ENCODE measurements around the gene VN1R5.
"Not testable (repeated sequence)": the region's sequence is repeated elsewhere in the genome, so short reads cannot be mapped to it uniquely, and the experiment has no call there.

The VN1R5 gene

DNA sequence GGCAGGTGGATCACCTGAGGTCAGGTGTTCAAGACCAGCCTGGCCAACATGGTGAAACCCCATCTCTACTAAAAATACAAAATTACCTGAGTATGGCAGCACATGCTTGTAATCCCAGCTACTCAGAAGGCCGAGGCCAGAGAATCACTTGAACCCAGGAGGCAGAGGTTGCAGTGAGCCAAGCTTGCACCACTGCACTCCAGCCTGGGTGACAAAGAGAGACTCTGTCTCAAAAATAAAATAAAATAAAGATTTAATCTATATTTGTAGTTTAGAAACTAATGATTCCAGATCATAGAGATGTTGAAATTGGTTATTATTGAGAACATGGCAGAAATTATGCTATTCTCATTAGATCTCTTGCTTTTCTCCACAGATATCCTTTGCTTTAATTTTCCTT lies at the start of gene VN1R5:
VN1R5 (plus strand) TSS at position 301 of the 400 bp plus-strand sequence.
- not testable (repeated sequence) for DNase-seq

DNA sequence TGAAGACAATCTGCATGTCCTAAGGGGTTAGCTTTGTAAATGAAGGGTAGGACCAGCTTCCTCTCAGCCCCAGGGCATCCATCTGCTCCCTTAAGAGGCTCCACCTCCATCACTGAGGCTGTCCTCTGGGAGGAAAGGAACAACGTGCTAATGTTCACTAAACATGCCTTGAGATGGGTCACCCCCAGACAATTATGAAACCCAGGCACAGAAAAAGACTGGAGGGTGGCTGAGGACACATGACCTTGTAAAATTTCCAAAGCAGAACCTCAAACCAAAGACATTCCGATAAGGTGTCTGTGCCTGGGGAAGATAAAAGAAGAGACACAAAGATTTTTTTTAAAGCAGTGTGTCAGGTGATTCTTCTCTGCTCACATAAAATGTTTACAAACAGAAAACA lies 46.5 kb upstream of the VN1R5 start:
- peak in 1 of 2 donors; percentile 31 for DNase-seq

- DNase-seq, result no peak
These were observed 45.9 kb upstream of the VN1R5 start for GRCh38 chr1:247210062-247210375.

GRCh38 chr1:247210376-247211117 lies 45.3 kb upstream of the VN1R5 start:
- DNase-seq, result peak; percentile 93 to 94

GRCh38 chr1:247211339-247211738 lies 44.5 kb upstream of the VN1R5 start:
- DNase-seq, result no peak

DNA sequence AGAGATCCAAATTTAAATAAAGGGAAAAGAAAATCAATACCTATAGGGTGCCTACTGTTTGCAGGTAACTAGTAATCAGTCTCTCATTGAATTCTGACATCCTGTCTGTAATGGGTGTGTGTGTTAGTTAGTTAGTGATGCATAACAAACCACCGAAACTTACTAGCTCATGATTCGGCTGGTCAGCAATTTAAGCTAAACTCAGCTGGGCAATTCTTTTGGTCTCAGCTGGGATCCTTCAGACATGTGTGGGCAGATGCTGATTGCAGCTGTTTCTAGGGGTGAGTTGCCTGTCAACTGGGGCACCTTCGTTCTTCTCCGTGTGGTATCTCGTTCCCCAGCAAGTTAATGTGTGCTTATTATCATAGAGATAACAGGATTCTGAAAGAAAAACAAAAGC lies 43.9 kb upstream of the VN1R5 start:
- DNase-seq, result peak in 1 of 2 donors; percentile 9

DNA sequence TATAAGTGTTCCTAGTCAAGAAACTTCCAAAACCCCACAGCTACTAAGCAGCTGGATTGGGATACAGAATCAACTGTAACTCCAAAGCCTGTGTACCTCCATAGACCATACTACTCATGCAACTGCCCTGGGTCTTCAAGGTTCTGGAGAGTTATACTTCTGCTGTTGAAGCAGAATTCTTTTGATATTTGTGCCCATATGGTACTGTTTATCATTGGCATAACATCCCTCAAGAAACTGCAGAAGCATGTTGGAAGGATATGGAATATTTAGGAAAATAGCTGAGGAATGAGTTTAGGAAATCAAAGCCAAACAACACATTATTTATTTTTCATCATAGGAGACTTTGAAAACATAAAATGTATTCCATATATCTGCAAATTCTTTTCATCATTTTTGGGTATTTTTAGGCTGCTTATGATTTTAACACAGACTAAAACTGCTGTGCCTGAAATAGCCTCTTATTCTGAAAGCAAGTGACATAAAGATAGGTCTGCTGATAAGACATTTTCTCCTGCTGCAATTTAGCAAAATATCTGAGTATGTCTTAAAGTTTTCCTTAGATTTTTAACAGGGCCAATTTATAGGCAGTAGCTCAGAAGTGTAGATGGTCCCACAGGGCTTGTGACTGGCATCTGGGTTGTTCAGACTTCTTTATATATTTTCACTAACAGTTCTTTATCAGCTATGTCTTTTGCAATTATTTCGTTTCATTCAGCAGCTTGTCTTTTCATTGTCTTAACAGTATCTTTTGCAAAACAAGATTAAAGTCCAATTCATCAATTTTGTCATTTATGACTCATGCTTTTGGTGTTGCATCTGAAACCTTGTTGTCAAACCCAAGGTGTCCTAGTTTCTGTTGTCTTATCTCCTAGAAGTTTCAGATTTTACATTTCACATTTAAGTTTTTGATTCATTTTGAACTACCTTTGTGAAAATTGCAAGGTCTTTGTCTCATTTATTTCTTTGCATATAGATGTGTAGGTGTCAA lies 43.0 kb upstream of the VN1R5 start:
- no peak for DNase-seq

- no peak for DNase-seq
These were observed 39.6 kb upstream of the VN1R5 start for GRCh38 chr1:247216261-247216660.

DNA sequence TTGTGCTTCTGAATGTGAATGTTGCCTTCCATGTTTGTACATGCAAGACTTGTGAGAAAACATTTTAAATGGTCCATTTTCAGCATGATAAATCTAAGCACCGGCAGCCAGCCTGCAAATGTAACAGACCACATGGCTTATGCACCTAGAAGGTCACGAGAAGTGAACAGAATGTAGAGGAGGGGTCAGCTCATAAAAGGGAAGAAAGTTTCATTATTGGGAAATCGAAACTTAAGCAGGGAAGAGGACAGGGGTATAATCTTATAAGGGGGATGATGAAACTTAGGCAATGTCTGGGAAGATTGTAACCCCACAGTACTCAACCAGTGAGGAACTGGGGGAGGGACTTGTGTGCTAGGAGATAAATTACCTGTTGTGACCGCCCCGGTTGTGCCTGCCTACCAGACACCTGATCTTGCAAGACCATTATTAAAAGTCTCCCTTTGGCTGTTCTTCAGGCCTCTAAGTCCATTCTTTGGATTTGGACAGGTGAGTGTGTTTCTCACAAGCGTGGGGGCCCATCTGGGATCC lies 37.7 kb upstream of the VN1R5 start:
- DNase-seq, result no peak

- DNase-seq, result not testable (repeated sequence)
These were observed 35.6 kb upstream of the VN1R5 start for GRCh38 chr1:247220280-247220679.

GRCh38 chr1:247222840-247223239 lies 33.0 kb upstream of the VN1R5 start:
- DNase-seq, result no peak

DNA sequence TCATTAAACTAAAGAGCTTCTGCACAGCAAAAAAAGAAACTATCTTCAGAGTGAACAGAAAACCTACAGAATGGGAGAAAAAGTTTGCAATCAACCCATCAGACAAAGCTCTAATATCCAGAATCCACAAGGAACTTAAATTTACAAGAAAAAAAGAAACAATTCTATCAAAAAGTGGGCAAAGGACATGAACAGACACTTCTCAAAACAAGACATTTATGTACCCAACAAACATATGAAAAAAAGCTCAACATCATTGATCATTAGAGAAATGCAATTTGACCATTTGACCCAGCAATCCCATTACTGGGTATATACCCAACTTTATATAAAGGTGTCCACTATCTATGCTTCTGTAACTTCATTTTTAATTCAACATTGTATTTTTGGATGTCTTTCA lies 31.1 kb upstream of the VN1R5 start:
- no peak for DNase-seq

DNA sequence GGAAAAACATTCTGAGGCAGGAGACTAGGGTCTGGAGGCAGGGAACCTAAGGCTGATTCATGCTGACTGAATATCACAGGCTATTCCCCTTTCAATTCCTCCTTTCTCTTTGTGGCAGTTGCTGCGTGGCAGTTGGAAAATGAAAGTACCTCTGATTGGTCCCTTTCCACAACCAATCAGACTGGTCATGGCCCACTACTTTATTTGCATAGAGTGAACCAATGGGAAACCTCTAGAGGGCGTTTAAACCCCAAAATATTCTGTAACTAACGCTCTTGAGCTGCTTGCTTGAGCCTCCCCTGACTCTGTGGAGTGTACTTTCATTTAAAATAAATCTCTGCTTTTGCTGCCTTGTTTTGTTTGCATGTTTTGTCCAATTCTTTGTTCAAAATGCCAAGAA lies 27.7 kb upstream of the VN1R5 start:
- no peak for DNase-seq

- DNase-seq, result no peak
These were observed 14.2 kb upstream of the VN1R5 start for GRCh38 chr1:247241691-247242090.

DNA sequence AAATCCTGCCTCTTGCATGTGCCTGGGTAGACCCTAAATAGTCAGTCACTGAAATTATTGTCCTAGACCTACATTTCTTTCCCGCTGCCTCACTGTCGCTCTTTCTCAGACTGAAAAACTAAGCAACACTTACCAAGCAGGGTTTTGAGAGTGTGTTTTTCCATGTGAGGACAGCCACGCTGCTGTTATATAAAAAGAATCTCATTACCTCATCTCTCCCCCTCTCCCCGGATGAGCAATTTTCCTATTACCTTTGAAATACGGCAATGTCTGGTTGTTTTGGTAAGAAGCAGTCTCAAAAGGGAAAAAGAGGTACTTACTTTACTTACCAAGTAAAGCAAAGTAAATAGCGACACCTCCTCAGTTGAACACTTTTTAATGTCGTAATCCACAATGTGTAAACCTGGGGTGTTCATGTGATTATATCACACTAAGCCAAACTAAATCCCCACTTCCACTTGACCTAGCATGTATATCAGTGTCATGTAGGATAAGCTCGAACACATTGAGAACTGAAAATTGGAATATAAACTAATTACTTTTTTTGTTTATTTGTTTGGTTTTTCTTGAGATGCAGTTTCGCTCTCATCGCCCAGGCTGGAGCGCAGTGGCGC lies 12.2 kb upstream of the VN1R5 start:
- DNase-seq, result no peak

GRCh38 chr1:247246325-247247115 lies 9.4 kb upstream of the VN1R5 start:
- no peak for DNase-seq

GRCh38 chr1:247247568-247247967 lies 8.3 kb upstream of the VN1R5 start:
- no peak for DNase-seq

DNA sequence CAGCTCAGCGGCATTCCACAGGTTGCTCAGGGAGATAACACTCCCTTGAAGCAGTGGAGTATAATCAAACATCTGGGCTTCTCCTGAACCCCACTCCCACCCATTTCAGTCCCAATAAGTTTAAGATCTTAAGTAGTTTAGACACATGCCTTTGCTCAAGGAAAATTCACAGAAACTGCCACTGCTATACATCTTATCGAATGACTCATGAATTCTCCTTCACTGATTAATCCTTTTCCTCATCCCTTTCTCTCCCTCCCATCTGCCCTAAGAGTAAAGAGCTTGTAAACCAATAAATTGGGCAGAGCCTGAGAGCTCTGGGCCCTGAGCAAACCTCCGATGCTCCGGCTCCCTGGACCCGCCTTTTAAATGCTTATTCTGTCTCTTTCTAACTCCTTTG lies 10.2 kb downstream of the VN1R5 start:
- DNase-seq, result no peak

GRCh38 chr1:247268390-247269045 lies 12.6 kb downstream of the VN1R5 start:
- no peak for DNase-seq

DNA sequence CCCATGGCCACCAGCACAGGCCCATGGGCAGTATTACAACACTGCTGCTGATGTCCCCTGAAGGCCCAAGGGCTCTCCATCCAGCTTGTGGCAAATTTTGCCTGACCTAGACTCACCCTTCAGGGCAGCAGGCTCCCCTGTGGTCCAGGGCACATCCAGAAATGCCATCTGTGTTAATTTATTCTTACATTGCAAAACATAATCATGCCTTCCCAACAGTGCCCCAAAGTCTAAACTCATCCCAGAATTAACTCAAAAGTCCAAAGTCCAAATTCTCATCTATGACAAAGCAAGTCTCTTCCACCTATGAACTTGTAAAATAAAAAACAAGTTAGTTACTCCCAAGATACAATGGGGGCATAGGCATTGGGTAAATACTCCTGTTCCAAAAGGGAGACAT lies 13.3 kb downstream of the VN1R5 start:
- no peak for DNase-seq

GRCh38 chr1:247270003-247270402 lies 14.1 kb downstream of the VN1R5 start:
- no peak for DNase-seq

DNA sequence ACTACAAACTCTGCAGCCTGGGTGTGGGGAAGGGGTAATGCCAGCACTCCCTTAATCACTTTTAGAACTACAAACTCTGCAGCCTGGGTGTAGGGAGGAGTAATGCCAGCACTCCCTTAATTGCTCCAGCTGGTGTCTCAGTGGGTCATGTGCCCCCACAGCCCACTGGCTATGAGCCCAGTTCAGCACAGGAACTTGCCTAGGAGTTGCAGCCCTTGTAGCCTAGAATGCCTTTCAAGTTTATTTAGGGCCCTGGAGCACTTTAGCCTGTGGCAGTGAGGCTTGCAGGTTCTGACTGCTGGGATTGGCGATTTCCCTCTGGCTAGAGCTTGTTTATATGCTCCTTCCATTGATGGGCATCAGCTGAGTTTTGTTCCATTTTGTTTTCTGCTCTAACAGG lies 17.1 kb downstream of the VN1R5 start:
- DNase-seq, result no peak
